K562 (cell line): ENCODE data around the gene CALHM1. TPM values are rescaled to one million over a fixed set of nuclear protein-coding genes. Genes with fewer than 3 reads are reported as not detected.

Experiments used
- CBX2 ChIP-seq: fragments of 200-600 bp; sonication (generic); IDR thresholded peaks from one replicate; pipeline ENCODE4 v1.6.1; 2012; ENCODE audit warnings: mild to moderate bottlenecking, low read length, inconsistent platforms; ENCODE audit not compliant: insufficient read depth, poor library complexity, severe bottlenecking
- CHD7 ChIP-seq: fragments of 200-600 bp; sonication (generic); IDR thresholded peaks from one replicate; pipeline ENCODE4 v1.6.1; 2012; ENCODE audit warnings: mild to moderate bottlenecking, low read depth, low read length, inconsistent platforms
- CUX1 ChIP-seq: fragments of 200-800 bp; sonication (Bioruptor generic); IDR thresholded peaks from 2 replicates; pipeline ENCODE4 v1.6.1; 2016; ENCODE audit warnings: missing genetic modification characterization, missing compliant biosample characterization
- polyA plus RNA-seq, 8 experiments: library from polyadenylated mRNA; depleted of rRNA in 4 of 8; stranded (reverse) in 5 of 8; unstranded in 3 of 8; fragments of >200 nt; fragmentation: Nextera tagmentation in 2 of 8; fragmentation: Illumina TruSeq in 1 of 8; extraction: Ambion mirVana in 2 of 8; extraction: Trizol in 1 of 8; gene quantifications; 2 replicates each; pipeline versions ENCODE4 v1.2.1 to v1.2.3, GENCODE V29; 2011 to 2014; ENCODE audit warnings: inconsistent platforms in 1 of 8, missing spikeins in 1 of 8
- total RNA-seq, 7 experiments: library from RNA; depleted of rRNA in 6 of 7; stranded (reverse); fragments of >200 nt in 6 of 7; fragmentation: Illumina TruSeq in 2 of 7; extraction: Trizol in 2 of 7; gene quantifications; 2 replicates each; pipeline versions ENCODE4 v1.2.1 to v1.2.3, GENCODE V29; 2011 to 2021; ENCODE audit warnings: low replicate concordance in 1 of 7

Gene CALHM1
- total and polyA plus RNA-seq, 9 of the 15 experiments (the other 6 are each of a cell fraction or from before 2014, with no cell fraction given), result 0.03 TPM; not detected in 8

- TF ChIP-seq CUX1 (CRISPR knock-in tag), result no peak
- no peak for TF ChIP-seq CHD7
- no peak for TF ChIP-seq CBX2
- TF ChIP-seq, all 486 proteins: peak for 0
These were observed 8.5 kb downstream of the CALHM1 start (continued) for GRCh38 chr10:103450201-103450695.
